ENCODE data around the gene LTC4S. TPM values are rescaled to one million over a fixed set of nuclear protein-coding genes. Genes with fewer than 3 reads are reported as not detected.

The LTC4S gene
- total RNA-seq, 1 experiment from 2014 or later = 2.2 TPM

DNA sequence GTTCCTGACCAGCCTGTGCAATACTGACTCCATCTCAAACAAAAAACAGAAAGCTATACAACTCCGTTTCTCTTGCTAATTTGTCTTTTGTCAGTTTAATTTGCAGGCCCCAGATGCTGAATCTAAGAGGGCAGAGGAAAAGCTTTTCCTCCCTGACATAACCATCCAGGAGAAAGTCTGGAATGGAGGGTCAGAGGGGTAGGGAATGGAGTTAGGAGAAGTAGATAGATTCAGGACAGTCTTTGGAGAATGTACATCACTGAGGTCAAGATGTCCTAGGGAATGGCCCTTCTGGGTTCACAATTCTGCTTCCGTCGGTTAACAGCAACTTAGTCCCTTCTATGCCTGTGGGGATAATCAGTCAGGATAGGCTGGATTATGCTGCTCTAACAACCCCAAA is 20.3 kb downstream of the LTC4S start:
- no TSS peak for BruUV-seq (replicated peaks)
- no peaks in the 10 kb centered on the region for H3K27me3 Mint-ChIP-seq (ENCODE audit: insufficient read depth, unreplicated experiment)
- no peak for DNase-seq (ENCODE audit: unreplicated experiment)
- no peak overlapping the region for H3K27ac Mint-ChIP-seq (ENCODE audit: low read depth, unreplicated experiment)
- CTCF ChIA-PET = interaction anchor here (0.8 to 1.6 kb wide), 2 partner anchors 18 to 187 kb away, joined by 3 read pairs; no protein-coding TSS in a partner anchor
- peaks cover 13% of the 10 kb centered on the region for H3K4me1 Mint-ChIP-seq (ENCODE audit: insufficient read depth, unreplicated experiment)
- peaks cover 34% of the 10 kb centered on the region for H3K36me3 Mint-ChIP-seq (ENCODE audit: insufficient read depth, unreplicated experiment)
- TF ChIP-seq, protein P1, sequence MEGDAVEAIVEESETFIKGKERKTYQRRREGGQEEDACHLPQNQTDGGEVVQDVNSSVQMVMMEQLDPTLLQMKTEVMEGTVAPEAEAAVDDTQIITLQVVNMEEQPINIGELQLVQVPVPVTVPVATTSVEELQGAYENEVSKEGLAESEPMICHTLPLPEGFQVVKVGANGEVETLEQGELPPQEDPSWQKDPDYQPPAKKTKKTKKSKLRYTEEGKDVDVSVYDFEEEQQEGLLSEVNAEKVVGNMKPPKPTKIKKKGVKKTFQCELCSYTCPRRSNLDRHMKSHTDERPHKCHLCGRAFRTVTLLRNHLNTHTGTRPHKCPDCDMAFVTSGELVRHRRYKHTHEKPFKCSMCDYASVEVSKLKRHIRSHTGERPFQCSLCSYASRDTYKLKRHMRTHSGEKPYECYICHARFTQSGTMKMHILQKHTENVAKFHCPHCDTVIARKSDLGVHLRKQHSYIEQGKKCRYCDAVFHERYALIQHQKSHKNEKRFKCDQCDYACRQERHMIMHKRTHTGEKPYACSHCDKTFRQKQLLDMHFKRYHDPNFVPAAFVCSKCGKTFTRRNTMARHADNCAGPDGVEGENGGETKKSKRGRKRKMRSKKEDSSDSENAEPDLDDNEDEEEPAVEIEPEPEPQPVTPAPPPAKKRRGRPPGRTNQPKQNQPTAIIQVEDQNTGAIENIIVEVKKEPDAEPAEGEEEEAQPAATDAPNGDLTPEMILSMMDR (IDR thresholded peaks at IDR 0.05; ENCODE audit: unreplicated experiment) = no peak
- H3K9me3 Mint-ChIP-seq (ENCODE audit: unreplicated experiment) = no peaks in the 10 kb centered on the region
- no peak overlapping the region for H3K4me3 Mint-ChIP-seq (ENCODE audit: unreplicated experiment)
- intact Hi-C loops (cut with micrococcal nuclease) = no loop called here
- POLR2A ChIA-PET = no interaction called here

DNA sequence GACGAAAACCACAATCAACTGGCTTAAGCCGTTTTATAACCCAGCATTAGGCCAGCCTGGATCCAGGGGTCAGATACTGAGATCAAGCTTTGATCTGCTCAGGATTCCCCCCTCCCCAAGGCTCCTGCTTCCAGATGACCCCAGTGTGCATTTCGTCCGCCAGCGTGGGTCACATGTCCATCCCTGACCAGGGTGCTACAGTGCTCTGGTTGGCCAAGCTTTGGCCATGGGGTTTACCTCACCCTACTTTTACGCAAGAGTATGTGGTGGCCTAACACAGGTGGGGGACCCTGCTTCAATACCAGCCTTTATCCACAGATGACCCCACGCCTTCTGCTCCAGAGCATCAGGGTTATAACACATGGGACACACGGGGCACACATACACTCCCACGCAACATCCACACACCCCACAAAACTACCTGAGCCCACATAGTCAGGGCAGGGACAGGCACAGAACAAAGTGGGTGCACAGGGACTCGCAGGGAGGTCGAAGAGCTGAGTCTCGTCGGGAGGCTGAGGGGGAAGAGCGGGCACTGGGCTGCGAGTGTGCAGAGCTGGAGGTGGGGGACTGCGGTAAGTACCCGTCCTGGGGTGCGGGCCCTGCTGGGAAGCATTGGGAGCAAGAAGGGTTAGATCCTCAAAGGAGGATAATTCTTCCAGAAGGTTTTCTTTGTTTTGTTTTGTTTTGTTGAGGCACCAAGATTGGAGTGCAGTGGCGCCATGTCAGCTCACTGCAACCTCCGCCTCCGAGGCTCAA is 21.9 kb downstream of the LTC4S start:
- H3K4me1 Mint-ChIP-seq (ENCODE audit: insufficient read depth, unreplicated experiment) = peaks cover 24% of the 10 kb centered on the region
- BruUV-seq (replicated peaks) = no TSS peak
- H3K27me3 Mint-ChIP-seq (ENCODE audit: insufficient read depth, unreplicated experiment) = no peaks in the 10 kb centered on the region
- peaks cover 44% of the 10 kb centered on the region for H3K36me3 Mint-ChIP-seq (ENCODE audit: insufficient read depth, unreplicated experiment)
- CTCF ChIA-PET = no interaction called here
- no peak for DNase-seq (ENCODE audit: unreplicated experiment)
- POLR2A ChIA-PET = interaction anchor here (0.6 to 1.7 kb wide), 4 partner anchors 18 to 86 kb away, joined by 3 to 4 read pairs (median 3); partner anchors contain the start of gene LTC4S
- intact Hi-C loops (cut with micrococcal nuclease) = no loop called here
- H3K9me3 Mint-ChIP-seq (ENCODE audit: unreplicated experiment) = no peaks in the 10 kb centered on the region
- H3K27ac Mint-ChIP-seq (ENCODE audit: low read depth, unreplicated experiment) = no peak overlapping the region
- H3K4me3 Mint-ChIP-seq (ENCODE audit: unreplicated experiment) = no peak overlapping the region
- TF ChIP-seq, protein P1 (IDR thresholded peaks at IDR 0.05; ENCODE audit: unreplicated experiment) = no peak

DNA sequence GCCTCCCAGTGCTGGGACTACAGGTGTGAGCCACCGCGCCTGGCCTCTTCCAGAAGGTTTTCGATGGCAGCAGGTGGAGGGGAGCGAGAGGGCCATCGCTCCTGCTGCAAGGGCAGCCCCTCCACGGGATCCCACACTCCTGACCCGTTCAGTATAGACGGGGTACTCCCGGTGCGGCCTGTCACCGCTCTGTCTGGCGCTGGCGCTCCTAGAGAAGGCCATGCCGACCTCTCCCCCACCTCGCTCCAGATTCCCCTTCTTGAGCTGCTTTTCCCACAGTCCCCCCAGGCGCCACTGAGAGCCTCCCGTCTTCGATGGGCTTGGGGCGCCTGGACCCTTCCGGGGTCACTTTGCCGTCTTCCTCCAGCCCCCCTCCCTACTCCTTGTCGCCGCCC is 22.6 kb downstream of the LTC4S start:
- no peak for DNase-seq (ENCODE audit: unreplicated experiment)
- no peaks in the 10 kb centered on the region for H3K27me3 Mint-ChIP-seq (ENCODE audit: insufficient read depth, unreplicated experiment)
- ChIA-PET CTCF (no interaction called here), POLR2A (interaction anchor here (0.6 to 1.7 kb wide), 4 partner anchors 19 to 152 kb away, joined by 3 to 4 read pairs (median 4); partner anchors contain the start of gene LTC4S)
- TF ChIP-seq, protein P1 (IDR thresholded peaks at IDR 0.05; ENCODE audit: unreplicated experiment) = no peak
- no peaks in the 10 kb centered on the region for H3K9me3 Mint-ChIP-seq (ENCODE audit: unreplicated experiment)
- peaks cover 45% of the 10 kb centered on the region for H3K36me3 Mint-ChIP-seq (ENCODE audit: insufficient read depth, unreplicated experiment)
- no TSS peak for BruUV-seq (replicated peaks)
- H3K4me1 Mint-ChIP-seq (ENCODE audit: insufficient read depth, unreplicated experiment) = peaks cover 24% of the 10 kb centered on the region
- intact Hi-C loops (cut with micrococcal nuclease) = no loop called here
- no peak overlapping the region for H3K27ac Mint-ChIP-seq (ENCODE audit: low read depth, unreplicated experiment)
- H3K4me3 Mint-ChIP-seq (ENCODE audit: unreplicated experiment) = no peak overlapping the region

DNA sequence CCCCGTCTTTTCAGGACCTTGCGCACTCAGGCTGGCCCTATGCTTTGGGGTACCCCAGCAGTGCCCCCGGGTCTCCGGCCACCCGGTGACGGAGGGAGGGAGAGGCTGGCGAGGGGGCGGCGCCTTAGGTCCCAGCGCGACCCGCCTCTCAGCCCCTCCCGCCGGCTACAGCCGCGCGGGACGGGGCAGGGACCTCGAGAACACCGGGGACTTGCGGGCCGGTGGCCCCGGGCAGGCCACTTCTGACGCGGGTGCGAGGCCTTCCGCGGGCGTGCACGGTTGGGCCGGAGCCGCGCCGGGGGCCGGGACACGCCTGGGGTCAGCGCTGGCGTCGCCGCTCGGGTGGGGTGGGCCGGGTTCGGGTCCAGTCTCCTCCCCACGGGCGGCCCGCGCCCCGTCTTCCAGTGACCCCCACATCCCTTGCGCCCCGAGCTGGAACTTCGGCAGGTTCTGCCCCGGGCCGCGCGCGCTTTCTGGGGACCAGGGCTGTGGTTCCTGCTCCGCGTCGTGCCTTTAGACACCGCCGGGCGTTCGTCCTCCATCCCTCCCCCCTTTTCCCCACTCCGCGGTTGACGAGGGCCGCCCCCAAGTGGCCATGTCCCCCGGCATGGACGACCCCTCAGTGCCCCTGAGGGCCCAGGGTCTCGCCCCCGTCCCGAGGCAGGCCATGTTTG is 23.1 kb downstream of the LTC4S start:
- peaks cover 45% of the 10 kb centered on the region for H3K36me3 Mint-ChIP-seq (ENCODE audit: insufficient read depth, unreplicated experiment)

More for the DNA sequence above, 23.1 kb downstream of the LTC4S start:
- H3K27ac Mint-ChIP-seq (ENCODE audit: low read depth, unreplicated experiment) = no peak overlapping the region
- TF ChIP-seq, protein P1 (IDR thresholded peaks at IDR 0.05; ENCODE audit: unreplicated experiment) = no peak
- POLR2A ChIA-PET = interaction anchor here (0.6 kb wide), 1 partner anchor 153 kb away, joined by 4 read pairs; no protein-coding TSS in a partner anchor
- CTCF ChIA-PET = interaction anchor here (0.5 to 1.0 kb wide), 2 partner anchors 11 to 518 kb away, joined by 3 read pairs; no protein-coding TSS in a partner anchor
- no peaks in the 10 kb centered on the region for H3K9me3 Mint-ChIP-seq (ENCODE audit: unreplicated experiment)
- no peak for DNase-seq (ENCODE audit: unreplicated experiment)
- peaks cover 26% of the 10 kb centered on the region for H3K4me1 Mint-ChIP-seq (ENCODE audit: insufficient read depth, unreplicated experiment)
- BruUV-seq (replicated peaks) = no TSS peak
- H3K27me3 Mint-ChIP-seq (ENCODE audit: insufficient read depth, unreplicated experiment) = no peaks in the 10 kb centered on the region
- H3K4me3 Mint-ChIP-seq (ENCODE audit: unreplicated experiment) = no peak overlapping the region
- intact Hi-C loops (cut with micrococcal nuclease) = no loop called here
